OCI-LY1 (cell line): ENCODE data around the gene FFAR2.
"Not testable (repeated sequence)": the region's sequence is repeated elsewhere in the genome, so short reads cannot be mapped to it uniquely, and the experiment has no call there.

ENCODE experiments used
- H2AFZ ChIP-seq: fragments of 200-600 bp; sonication (generic), shearing (Covaris generic); 2 replicates; pipeline ENCODE4 v1.6.0; 2014; ENCODE audit warnings: antibody characterized with exemption, mild to moderate bottlenecking, low read length
- H3F3A ChIP-seq: fragments of 200-600 bp; sonication (generic), shearing (Covaris generic); 2 replicates; pipeline ENCODE4 v1.6.0; 2014; ENCODE audit warnings: mild to moderate bottlenecking, antibody characterized with exemption, low read length, moderate library complexity; ENCODE audit not compliant: insufficient read depth
- H3K27ac ChIP-seq: fragments of 200-600 bp; sonication (generic); 2 replicates; pipeline ENCODE4 v1.5.1; 2014; ENCODE audit warnings: low read length, mixed run types, mild to moderate bottlenecking, low read depth; ENCODE audit not compliant: poor library complexity, severe bottlenecking
- H3K27me3 ChIP-seq: fragments of 200-600 bp; sonication (generic); 2 replicates; pipeline ENCODE4 v1.6.0; 2014; ENCODE audit warnings: antibody characterized with exemption, mild to moderate bottlenecking, low read length, moderate library complexity; ENCODE audit not compliant: insufficient read depth
- H3K36me3 ChIP-seq: fragments of 200-600 bp; sonication (generic); 2 replicates; pipeline ENCODE4 v1.6.1; 2014; ENCODE audit warnings: mild to moderate bottlenecking, antibody characterized with exemption, low read length, moderate library complexity, mixed read lengths; ENCODE audit not compliant: insufficient read depth
- H3K4me1 ChIP-seq: fragments of 200-600 bp; sonication (generic); 2 replicates; pipeline ENCODE4 v1.5.1; 2014; ENCODE audit warnings: mild to moderate bottlenecking, low read length, moderate library complexity; ENCODE audit not compliant: insufficient read depth, severe bottlenecking
- H3K4me2 ChIP-seq: fragments of 200-600 bp; sonication (generic), shearing (Covaris generic); 2 replicates; pipeline ENCODE4 v1.6.1; 2014; ENCODE audit warnings: low read length
- H3K4me3 ChIP-seq: fragments of 200-600 bp; sonication (generic); 2 replicates; pipeline ENCODE4 v1.5.1; 2014; ENCODE audit warnings: low read length, low read depth, mild to moderate bottlenecking, mixed read lengths; ENCODE audit not compliant: poor library complexity, severe bottlenecking
- H3K79me2 ChIP-seq: fragments of 200-600 bp; shearing (Covaris generic); 2 replicates; pipeline ENCODE4 v1.6.1; 2016; ENCODE audit warnings: mixed run types, low read length, mixed read lengths; ENCODE audit not compliant: insufficient read depth
- H3K9ac ChIP-seq: fragments of 200-600 bp; sonication (generic), shearing (Covaris generic); 2 replicates; pipeline ENCODE4 v1.6.1; 2014; ENCODE audit warnings: mild to moderate bottlenecking, low read length, mixed read lengths
- H3K9me2 ChIP-seq: fragments of 200-600 bp; sonication (generic), shearing (Covaris generic); 2 replicates; pipeline ENCODE4 v1.6.1; 2014; ENCODE audit warnings: low read depth, mild to moderate bottlenecking, low read length, mixed read lengths
- H3K9me3 ChIP-seq: fragments of 200-600 bp; shearing (Covaris generic); 2 replicates; pipeline ENCODE4 v1.6.1; 2014; ENCODE audit warnings: low read length, mixed read lengths
- H4K20me1 ChIP-seq: fragments of 200-600 bp; sonication (generic), shearing (Covaris generic); 2 replicates; pipeline ENCODE4 v1.6.0; 2016; ENCODE audit warnings: mild to moderate bottlenecking, low read length; ENCODE audit not compliant: insufficient read depth
- CTCF ChIP-seq: fragments of 200-600 bp; sonication (generic), shearing (Covaris generic); IDR thresholded peaks from 2 replicates; pipeline ENCODE4 v1.5.1; 2017; ENCODE audit warnings: mild to moderate bottlenecking, antibody characterized with exemption, low read length, moderate library complexity, mixed read lengths
- EZH2 ChIP-seq: fragments of 200-600 bp; sonication (generic), shearing (Covaris generic); IDR thresholded peaks from 2 replicates; pipeline ENCODE4 v1.8.0; 2017; ENCODE audit warnings: borderline replicate concordance, mixed run types, mild to moderate bottlenecking, antibody characterized with exemption, low read length, moderate library complexity, mixed read lengths

Gene FFAR2

GRCh38 chr19:35470128-35470527 lies 22.1 kb downstream of the FFAR2 start:
- H3K4me2 ChIP-seq: no peak overlapping the region
- H3K9ac ChIP-seq: no peak overlapping the region
- no peaks in the 10 kb centered on the region for H3K27me3 ChIP-seq
- no peak overlapping the region for H3K4me3 ChIP-seq
- H3F3A ChIP-seq: no peaks in the 10 kb centered on the region
- no peaks in the 10 kb centered on the region for H4K20me1 ChIP-seq
- H3K79me2 ChIP-seq: no peaks in the 10 kb centered on the region
- no peaks in the 10 kb centered on the region for H3K4me1 ChIP-seq
- H3K27ac ChIP-seq: no peak overlapping the region
- no peaks in the 10 kb centered on the region for H3K9me2 ChIP-seq
- no peaks in the 10 kb centered on the region for H3K9me3 ChIP-seq
- no peak overlapping the region for H2AFZ ChIP-seq
- no peak for TF ChIP-seq CTCF
- no peak for TF ChIP-seq EZH2
- no peaks in the 10 kb centered on the region for H3K36me3 ChIP-seq

- not testable (repeated sequence) for H4K20me1 ChIP-seq, H3F3A ChIP-seq, H3K27me3 ChIP-seq, H3K36me3 ChIP-seq, H3K9me2 ChIP-seq, H3K79me2 ChIP-seq, H3K4me3 ChIP-seq, H3K9ac ChIP-seq, H3K9me3 ChIP-seq, H3K4me2 ChIP-seq, H3K27ac ChIP-seq, H3K4me1 ChIP-seq, H2AFZ ChIP-seq
Measured at GRCh38 chr19:35471075-35471474, 23.0 kb downstream of the FFAR2 start.

- H3K9me2 ChIP-seq: no peaks in the 10 kb centered on the region
- no peak overlapping the region for H3K9ac ChIP-seq
- no peaks in the 10 kb centered on the region for H3K4me1 ChIP-seq
- H3K4me2 ChIP-seq: no peak overlapping the region
- no peaks in the 10 kb centered on the region for H3K9me3 ChIP-seq
- no peak overlapping the region for H3K27ac ChIP-seq
- H2AFZ ChIP-seq: no peak overlapping the region
- H3F3A ChIP-seq: no peaks in the 10 kb centered on the region
- H3K36me3 ChIP-seq: no peaks in the 10 kb centered on the region
- H3K4me3 ChIP-seq: no peak overlapping the region
- H4K20me1 ChIP-seq: no peaks in the 10 kb centered on the region
- H3K27me3 ChIP-seq: peaks cover 3% of the 10 kb centered on the region
- TF ChIP-seq EZH2: no peak
- TF ChIP-seq CTCF: no peak
- no peaks in the 10 kb centered on the region for H3K79me2 ChIP-seq
Measured at GRCh38 chr19:35471946-35472345, 23.9 kb downstream of the FFAR2 start.

- no peak overlapping the region for H3K4me2 ChIP-seq
- no peaks in the 10 kb centered on the region for H3K79me2 ChIP-seq
- H3K9ac ChIP-seq: no peak overlapping the region
- no peak overlapping the region for H3K27ac ChIP-seq
- H3K4me3 ChIP-seq: no peak overlapping the region
- no peaks in the 10 kb centered on the region for H3K36me3 ChIP-seq
- TF ChIP-seq EZH2 (no peak), CTCF (no peak)
- no peaks in the 10 kb centered on the region for H3F3A ChIP-seq
- H2AFZ ChIP-seq: no peak overlapping the region
- no peaks in the 10 kb centered on the region for H3K4me1 ChIP-seq
- H4K20me1 ChIP-seq: no peaks in the 10 kb centered on the region
- no peaks in the 10 kb centered on the region for H3K9me3 ChIP-seq
- no peaks in the 10 kb centered on the region for H3K9me2 ChIP-seq
- peaks cover 3% of the 10 kb centered on the region for H3K27me3 ChIP-seq
Measured at GRCh38 chr19:35474104-35474503, 26.0 kb downstream of the FFAR2 start.

- H4K20me1 ChIP-seq, H3K4me1 ChIP-seq, H3K79me2 ChIP-seq, H3K9ac ChIP-seq, H3K27me3 ChIP-seq, H3K9me2 ChIP-seq, H3K4me3 ChIP-seq, H2AFZ ChIP-seq, H3F3A ChIP-seq, H3K4me2 ChIP-seq, H3K27ac ChIP-seq, H3K36me3 ChIP-seq, H3K9me3 ChIP-seq: not testable (repeated sequence)
Measured at GRCh38 chr19:35474594-35474993, 26.5 kb downstream of the FFAR2 start.
